ENCODE measurements around the gene OLIG1. TPM values are rescaled to one million over a fixed set of nuclear protein-coding genes. Genes with fewer than 3 reads are reported as not detected.

OLIG1 gene
- total RNA-seq, 4 donors from 2014 or later, result not detected

DNA sequence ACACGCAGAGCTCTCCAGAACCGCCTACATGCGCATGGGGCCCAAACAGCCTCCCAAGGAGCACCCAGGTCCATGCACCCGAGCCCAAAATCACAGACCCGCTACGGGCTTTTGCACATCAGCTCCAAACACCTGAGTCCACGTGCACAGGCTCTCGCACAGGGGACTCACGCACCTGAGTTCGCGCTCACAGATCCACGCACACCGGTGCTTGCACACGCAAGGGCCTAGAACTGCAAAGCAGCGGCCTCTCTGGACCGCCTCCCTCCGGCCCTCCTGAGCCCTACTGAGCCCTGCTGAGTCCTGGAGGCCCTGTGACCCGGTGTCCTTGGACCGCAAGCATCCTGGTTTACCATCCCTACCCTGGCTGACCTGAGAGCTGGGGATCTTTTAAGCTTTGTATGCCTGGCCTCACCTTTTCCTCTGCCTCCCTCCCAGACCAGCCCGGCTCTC, 36.0 kb upstream of the OLIG1 start:
- 38% methylated on average over 5 of the region's 20 CpGs for WGBS
- H3K27me3 ChIP-seq, result peaks cover 0 to 85% (median 40%) of the 10 kb centered on the region in 4 donors
- H3K4me3 ChIP-seq, result no peak overlapping the region
- H3K9me3 ChIP-seq, result no peaks in the 10 kb centered on the region
- H3K36me3 ChIP-seq, result no peaks in the 10 kb centered on the region
- TF ChIP-seq POLR2A (IDR thresholded peaks at IDR 0.05; ENCODE audit: low read depth) (no peak), POLR2AphosphoS5 (IDR thresholded peaks at IDR 0.05) (no peak), EP300 (IDR thresholded peaks at IDR 0.05) (no peak)
- TF ChIP-seq, protein P1, sequence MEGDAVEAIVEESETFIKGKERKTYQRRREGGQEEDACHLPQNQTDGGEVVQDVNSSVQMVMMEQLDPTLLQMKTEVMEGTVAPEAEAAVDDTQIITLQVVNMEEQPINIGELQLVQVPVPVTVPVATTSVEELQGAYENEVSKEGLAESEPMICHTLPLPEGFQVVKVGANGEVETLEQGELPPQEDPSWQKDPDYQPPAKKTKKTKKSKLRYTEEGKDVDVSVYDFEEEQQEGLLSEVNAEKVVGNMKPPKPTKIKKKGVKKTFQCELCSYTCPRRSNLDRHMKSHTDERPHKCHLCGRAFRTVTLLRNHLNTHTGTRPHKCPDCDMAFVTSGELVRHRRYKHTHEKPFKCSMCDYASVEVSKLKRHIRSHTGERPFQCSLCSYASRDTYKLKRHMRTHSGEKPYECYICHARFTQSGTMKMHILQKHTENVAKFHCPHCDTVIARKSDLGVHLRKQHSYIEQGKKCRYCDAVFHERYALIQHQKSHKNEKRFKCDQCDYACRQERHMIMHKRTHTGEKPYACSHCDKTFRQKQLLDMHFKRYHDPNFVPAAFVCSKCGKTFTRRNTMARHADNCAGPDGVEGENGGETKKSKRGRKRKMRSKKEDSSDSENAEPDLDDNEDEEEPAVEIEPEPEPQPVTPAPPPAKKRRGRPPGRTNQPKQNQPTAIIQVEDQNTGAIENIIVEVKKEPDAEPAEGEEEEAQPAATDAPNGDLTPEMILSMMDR (IDR thresholded peaks at IDR 0.05), result no peak
- no peak overlapping the region for H3K27ac ChIP-seq (replicated peaks in 1 of 4)
- no peak for DNase-seq (ENCODE audit: extremely low spot score)
- intact Hi-C loops (cut with DNase I), result no loop called here
- H3K4me1 ChIP-seq, result peaks cover 3 to 19% (median 12%) of the 10 kb centered on the region in 4 donors

DNA sequence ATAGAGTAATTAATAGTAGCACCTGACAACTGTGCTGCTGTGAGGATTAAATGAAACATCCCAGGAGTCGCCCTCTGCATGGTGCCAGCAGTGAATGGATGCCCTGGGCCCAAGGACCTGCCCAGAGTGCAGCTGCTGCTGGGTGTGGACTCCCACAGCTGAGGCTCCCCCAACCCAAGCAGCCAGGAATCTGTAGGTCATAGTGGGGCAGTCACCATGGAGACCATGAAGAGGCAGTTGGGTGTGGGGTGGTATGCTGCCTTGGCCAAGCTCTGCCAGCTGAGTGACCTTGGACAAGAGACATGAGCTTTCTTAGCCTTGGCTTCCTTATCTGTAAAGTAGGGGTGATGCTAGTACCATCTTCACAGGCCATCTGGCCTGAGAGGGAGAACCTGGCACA, 34.8 kb upstream of the OLIG1 start:
- intact Hi-C loops (cut with DNase I), result no loop called here
- no peaks in the 10 kb centered on the region for H3K36me3 ChIP-seq
- WGBS, result 100% methylated on average over 1 of the region's 1 CpG
- no peaks in the 10 kb centered on the region for H3K9me3 ChIP-seq
- H3K27me3 ChIP-seq, result peaks cover 0 to 82% (median 30%) of the 10 kb centered on the region in 4 donors
- no peak for DNase-seq (ENCODE audit: extremely low spot score)
- peaks cover 0 to 9% (median 4%) of the 10 kb centered on the region in 4 donors for H3K4me1 ChIP-seq
- TF ChIP-seq, protein P1 (IDR thresholded peaks at IDR 0.05), result no peak
- TF ChIP-seq EP300 (IDR thresholded peaks at IDR 0.05) (no peak), POLR2A (IDR thresholded peaks at IDR 0.05; ENCODE audit: low read depth) (no peak), POLR2AphosphoS5 (IDR thresholded peaks at IDR 0.05) (no peak)
- H3K27ac ChIP-seq (replicated peaks in 1 of 4), result no peak overlapping the region
- H3K4me3 ChIP-seq, result no peak overlapping the region

DNA sequence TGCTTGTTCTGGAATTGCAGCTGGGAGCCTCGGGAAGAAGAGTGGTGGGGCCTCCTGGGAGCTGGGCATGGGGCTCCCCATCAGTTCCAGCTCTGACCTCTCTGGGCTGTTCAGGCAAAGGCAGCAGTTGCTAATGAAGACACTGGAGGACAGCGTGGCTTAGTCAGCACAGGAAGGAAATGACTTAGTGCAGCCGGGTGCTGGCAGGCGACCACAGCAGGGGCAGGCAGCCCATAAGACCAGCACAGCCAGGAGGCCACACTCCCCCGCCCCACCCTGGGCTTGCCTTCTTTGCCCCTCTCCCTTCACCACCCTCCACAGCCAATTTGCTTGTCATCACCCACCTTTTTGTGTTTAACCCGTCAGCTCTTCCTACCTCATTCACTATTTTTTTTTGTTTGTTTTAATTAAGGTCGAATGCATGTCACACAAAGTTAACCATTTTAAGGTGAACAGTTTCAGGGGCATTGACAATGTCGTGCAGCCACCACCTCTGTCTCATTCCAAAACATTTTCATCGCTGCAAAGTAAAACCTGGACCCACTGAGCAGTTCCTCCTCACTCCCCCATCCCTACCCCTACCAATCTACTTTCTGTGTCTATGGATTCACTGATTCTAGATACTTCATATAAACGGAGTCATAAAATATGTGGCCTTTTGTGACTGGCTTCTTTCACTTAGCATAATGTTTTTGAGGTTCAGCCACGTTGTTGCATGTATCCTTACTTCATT, 33.3 kb upstream of the OLIG1 start:
- Histone ChIP-seq H3K9me3 (no peaks in the 10 kb centered on the region), H3K4me3 (no peak overlapping the region), H3K27ac (replicated peaks in 1 of 4) (no peak overlapping the region), H3K27me3 (peaks cover 0 to 82% (median 18%) of the 10 kb centered on the region in 4 donors), H3K36me3 (no peaks in the 10 kb centered on the region), H3K4me1 (peaks cover 0 to 9% (median 4%) of the 10 kb centered on the region in 4 donors)
- no peak for DNase-seq (ENCODE audit: extremely low spot score)
- intact Hi-C loops (cut with DNase I), result no loop called here
- 29% methylated on average over 10 of the region's 11 CpGs for WGBS
- no peak for TF ChIP-seq POLR2A (IDR thresholded peaks at IDR 0.05; ENCODE audit: low read depth)
- no peak for TF ChIP-seq EP300 (IDR thresholded peaks at IDR 0.05)
- TF ChIP-seq, protein P1 (IDR thresholded peaks at IDR 0.05), result no peak

DNA sequence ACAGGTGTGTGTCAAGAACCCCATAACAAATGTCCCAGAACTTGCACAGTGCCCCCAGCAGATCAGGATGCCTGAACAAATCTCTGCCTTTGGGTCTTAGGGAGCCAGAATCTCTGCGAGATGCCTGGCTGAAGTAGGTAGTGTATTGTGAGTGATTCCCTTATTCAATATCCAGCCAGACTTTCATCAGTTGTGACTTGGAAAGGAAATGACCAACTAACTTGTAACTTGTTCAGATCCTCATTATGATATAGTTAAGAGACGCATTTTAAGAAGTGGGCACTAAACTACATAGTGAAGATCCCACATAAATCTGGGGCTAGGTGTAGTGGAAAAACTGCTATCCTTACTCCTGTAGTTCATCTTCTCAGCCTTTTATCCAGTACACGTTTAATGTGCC, 32.4 kb upstream of the OLIG1 start:
- DNase-seq (ENCODE audit: extremely low spot score), result no peak
- no peak for TF ChIP-seq POLR2A (IDR thresholded peaks at IDR 0.05; ENCODE audit: low read depth)
- TF ChIP-seq, protein P1 (IDR thresholded peaks at IDR 0.05), result no peak
- TF ChIP-seq EP300 (IDR thresholded peaks at IDR 0.05), result no peak
- TF ChIP-seq POLR2AphosphoS5 (IDR thresholded peaks at IDR 0.05), result no peak
- Histone ChIP-seq H3K4me1 (peaks cover 0 to 9% (median 4%) of the 10 kb centered on the region in 4 donors), H3K9me3 (no peaks in the 10 kb centered on the region), H3K4me3 (no peak overlapping the region), H3K36me3 (no peaks in the 10 kb centered on the region), H3K27me3 (peaks cover 0 to 82% (median 15%) of the 10 kb centered on the region in 4 donors), H3K27ac (replicated peaks in 1 of 4) (no peak overlapping the region)
- 73% methylated on average over 3 of the region's 3 CpGs for WGBS
- intact Hi-C loops (cut with DNase I), result no loop called here
